PC-9 (cell line): ENCODE data around the gene CFAP97D2. TPM values are rescaled to one million over a fixed set of nuclear protein-coding genes. Genes with fewer than 3 reads are reported as not detected.

Experiments
- BruUV-seq: library from RNA; stranded (reverse); fragments of 400-500 nt; replicated peaks from 2 replicates; lab custom pipeline; 2021; lab: Mats Ljungman, UMichigan
- CTCF ChIA-PET: fragments of 300-600 bp; sonication (Branson Sonifier 250); formaldehyde crosslinking; loops from one replicate; lab custom pipeline; 2022; ENCODE audit warnings: antibody characterized with exemption; lab: Charles Lee
- POLR2A ChIA-PET: fragments of 300-600 bp; sonication (Branson Sonifier 250); formaldehyde crosslinking; loops from one replicate; lab custom pipeline; 2022; ENCODE audit warnings: antibody characterized with exemption; ENCODE audit not compliant: unreplicated experiment; lab: Charles Lee
- DNase-seq, 2 experiments: peaks; one replicate each; pipeline versions ENCODE4 v3.0.0 to v3.0.0-alpha.2; 2015 to 2022; ENCODE audit warnings: mixed read lengths in 1 of 2
- H2AFZ ChIP-seq: fragments of 200-600 bp; sonication (generic); 2 replicates; pipeline ENCODE4 v1.8.1; 2017; ENCODE audit warnings: antibody characterized with exemption
- H3F3A ChIP-seq: fragments of 200-600 bp; sonication (generic); 2 replicates; pipeline ENCODE4 v1.8.1; 2017; ENCODE audit warnings: antibody characterized with exemption, mild to moderate bottlenecking, low read depth; ENCODE audit not compliant: insufficient read depth
- H3K27ac ChIP-seq: fragments of 200-600 bp; sonication (generic); 2 replicates; pipeline ENCODE4 v1.6.1; 2016; ENCODE audit warnings: mixed run types
- H3K27me3 ChIP-seq: fragments of 200-600 bp; sonication (generic); 2 replicates; pipeline ENCODE4 v1.6.1; 2016; ENCODE audit warnings: low read depth, mixed run types; ENCODE audit not compliant: insufficient read depth
- H3K36me3 ChIP-seq: fragments of 200-600 bp; sonication (generic); 2 replicates; pipeline ENCODE4 v1.6.1; 2016; ENCODE audit warnings: low read depth, mixed run types
- H3K4me1 ChIP-seq: fragments of 200-600 bp; sonication (generic); replicated peaks from 2 replicates; pipeline ENCODE4 v1.6.1; 2016; ENCODE audit warnings: mixed run types; ENCODE audit not compliant: insufficient read depth
- H3K4me2 ChIP-seq: fragments of 200-600 bp; sonication (generic); 2 replicates; pipeline ENCODE4 v1.6.1; 2017; ENCODE audit warnings: mixed run types
- H3K4me3 ChIP-seq: fragments of 200-600 bp; sonication (generic); 2 replicates; pipeline ENCODE4 v1.6.1; 2016; ENCODE audit warnings: mixed run types
- H3K79me2 ChIP-seq: fragments of 200-600 bp; sonication (generic); 2 replicates; pipeline ENCODE4 v1.6.1; 2017; ENCODE audit warnings: low read depth, mixed run types
- H3K9me2 ChIP-seq: fragments of 200-600 bp; sonication (generic); 2 replicates; pipeline ENCODE4 v1.8.1; 2017; ENCODE audit warnings: mild to moderate bottlenecking; ENCODE audit not compliant: insufficient read depth
- H3K9me3 ChIP-seq: fragments of 200-600 bp; sonication (generic); 2 replicates; pipeline ENCODE4 v1.8.1; 2016; ENCODE audit warnings: low read depth; ENCODE audit not compliant: insufficient read depth
- H4K20me1 ChIP-seq: fragments of 200-600 bp; sonication (generic); 2 replicates; pipeline ENCODE4 v1.8.1; 2017; ENCODE audit not compliant: insufficient read depth
- CTCF ChIP-seq: fragments of 200-600 bp; sonication (generic); conservative IDR thresholded peaks from 2 replicates; pipeline ENCODE4 v1.6.1; 2017; ENCODE audit warnings: mixed run types, antibody characterized with exemption, mild to moderate bottlenecking, moderate library complexity
- EZH2 ChIP-seq: fragments of 200-600 bp; sonication (generic); IDR thresholded peaks from 2 replicates; pipeline ENCODE4 v1.8.0; 2017; ENCODE audit warnings: antibody characterized with exemption, low read depth
- intact Hi-C: fragments of 100-400 bp; cut with micrococcal nuclease; formaldehyde crosslinking; loops from one replicate; pipeline ENCODE4 v1.10.0; 2022; ENCODE audit not compliant: unreplicated experiment
- microRNA-seq: library from miRNA; unstranded; fragments of <30 nt; microRNA quantifications from one replicate; pipeline ENCODE4 v1.2.0, GENCODE V29; 2021; ENCODE audit warnings: borderline number of aligned reads, borderline replicate concordance
- total RNA-seq: library from RNA; stranded (reverse); gene quantifications from 2 replicates; pipeline ENCODE4 v1.2.3, GENCODE V29; 2021

The CFAP97D2 gene
- total RNA-seq, 1 experiment from 2014 or later = not detected

- Histone ChIP-seq H3K79me2 (no peaks in the 10 kb centered on the region), H3K27ac (no peak overlapping the region), H4K20me1 (no peaks in the 10 kb centered on the region), H3K4me2 (no peak overlapping the region), H3K9me3 (no peaks in the 10 kb centered on the region), H2AFZ (no peak overlapping the region), H3K4me3 (no peak overlapping the region), H3F3A (0 out of 2 replicates have a peak, but pooled peaks cover 3% of the 10 kb centered on the region), H3K27me3 (no peaks in the 10 kb centered on the region), H3K36me3 (peaks cover 57% of the 10 kb centered on the region; the same call in 1 of the 2 replicates), H3K4me1 (no peaks in the 10 kb centered on the region), H3K9me2 (no peaks in the 10 kb centered on the region)
- DNase-seq = no peak
- POLR2A ChIA-PET = interaction anchor here (0.7 kb wide), 1 partner anchor 9 kb away, joined by 4 read pairs; no protein-coding TSS in a partner anchor
- no TSS peak for BruUV-seq
- intact Hi-C loops = no loop called here
- CTCF ChIA-PET = no interaction called here
- TF ChIP-seq EZH2 (no peak), CTCF (no peak)
Observed at GRCh38 chr13:114268344-114269280, 89.6 kb downstream of the CFAP97D2 start.

GRCh38 chr13:114269281-114269770 lies 90.3 kb downstream of the CFAP97D2 start:
- Histone ChIP-seq H3K9me3 (no peaks in the 10 kb centered on the region), H3K27ac (no peak overlapping the region), H4K20me1 (no peaks in the 10 kb centered on the region), H3K4me3 (no peak overlapping the region), H3K9me2 (no peaks in the 10 kb centered on the region), H3K4me1 (no peaks in the 10 kb centered on the region), H3K36me3 (peaks cover 52% of the 10 kb centered on the region; the same call in 1 of the 2 replicates), H3K27me3 (no peaks in the 10 kb centered on the region), H3F3A (0 out of 2 replicates have a peak, but pooled peaks cover 3% of the 10 kb centered on the region), H3K79me2 (no peaks in the 10 kb centered on the region), H3K4me2 (no peak overlapping the region), H2AFZ (no peak overlapping the region)
- DNase-seq = no peak
- ChIA-PET CTCF (no interaction called here), POLR2A (interaction anchor here (0.6 kb wide), 1 partner anchor 13 kb away, joined by 11 read pairs; no protein-coding TSS in a partner anchor)
- intact Hi-C loops = no loop called here
- TF ChIP-seq CTCF (no peak), EZH2 (no peak)
- no TSS peak for BruUV-seq

Small RNA genes lying within 50 kb of the gene (microRNA-seq; reads per million reads assigned to microRNA genes)
- gene MIR548AR = not detected

Other genes with a start within 250 kb of the CFAP97D2 start
- gene C13orf46, start 205.2 kb upstream of the CFAP97D2 start, total RNA-seq = 1.5 and 1.7 TPM in 2 replicates
- gene RASA3, start 46.6 kb upstream of the CFAP97D2 start, total RNA-seq = 9.7 and 10.0 TPM in 2 replicates
- 45.7 and 56.8 TPM in 2 replicates for gene CDC16, start 55.6 kb downstream of the CFAP97D2 start, total RNA-seq
- gene UPF3A, start 102.3 kb downstream of the CFAP97D2 start, total RNA-seq = 54.1 and 67.0 TPM in 2 replicates
- 15.1 and 16.0 TPM in 2 replicates for gene CHAMP1, start 135.2 kb downstream of the CFAP97D2 start, total RNA-seq